ENCODE measurements around the gene PATJ. TPM values are rescaled to one million over a fixed set of nuclear protein-coding genes. Genes with fewer than 3 reads are reported as not detected.
"Not testable (repeated sequence)": the region's sequence is repeated elsewhere in the genome, so short reads cannot be mapped to it uniquely, and the experiment has no call there.

The PATJ gene
- polyA plus RNA-seq, 5 donors: 21.1 to 38.3 (median 33.4) TPM

GRCh38 chr1:62100442-62100841 is 358.2 kb downstream of the PATJ start:
- DNase-seq: no peak

- DNase-seq: no peak
Measured at GRCh38 chr1:62103846-62104245, 361.6 kb downstream of the PATJ start.

- DNase-seq: no peak
Measured at GRCh38 chr1:62107923-62108322, 365.6 kb downstream of the PATJ start.

GRCh38 chr1:62109124-62109523 is 366.8 kb downstream of the PATJ start:
- DNase-seq: no peak

- DNase-seq: no peak
Measured at GRCh38 chr1:62110198-62110817, 368.0 kb downstream of the PATJ start.

- DNase-seq: no peak
Measured at GRCh38 chr1:62111084-62111483, 368.8 kb downstream of the PATJ start.

- no peak for DNase-seq
Measured at GRCh38 chr1:62113507-62113906, 371.2 kb downstream of the PATJ start.

- no peak for DNase-seq
Measured at GRCh38 chr1:62117018-62117750, 374.9 kb downstream of the PATJ start.

GRCh38 chr1:62126579-62127290 is 384.5 kb downstream of the PATJ start:
- DNase-seq: no peak

- no peak for DNase-seq
Measured at GRCh38 chr1:62128745-62129144, 386.5 kb downstream of the PATJ start.

- peak in 1 of 2 donors; percentile 27 for DNase-seq
Measured at GRCh38 chr1:62131093-62131725, 388.9 kb downstream of the PATJ start.

- DNase-seq: no peak
Measured at GRCh38 chr1:62138029-62138428, 395.7 kb downstream of the PATJ start.

GRCh38 chr1:62139410-62139809 is 397.1 kb downstream of the PATJ start:
- no peak for DNase-seq

- DNase-seq: no peak
Measured at GRCh38 chr1:62140666-62141065, 398.4 kb downstream of the PATJ start.

- no peak for DNase-seq
Measured at GRCh38 chr1:62142496-62142895, 400.2 kb downstream of the PATJ start.

GRCh38 chr1:62144238-62144831 is 402.1 kb downstream of the PATJ start:
- peak; percentile 12 to 42 for DNase-seq

GRCh38 chr1:62159940-62160348 is 417.7 kb downstream of the PATJ start:
- DNase-seq: no peak

- DNase-seq: no peak
Measured at GRCh38 chr1:62161711-62162110, 419.4 kb downstream of the PATJ start.

GRCh38 chr1:62170380-62170779 is 428.1 kb downstream of the PATJ start:
- not testable (repeated sequence) for DNase-seq

GRCh38 chr1:62175568-62176179 is 433.4 kb downstream of the PATJ start:
- DNase-seq: peak; percentile 46 to 55

GRCh38 chr1:62176597-62177312 is 434.5 kb downstream of the PATJ start:
- no peak for DNase-seq
